SK-N-SH (cell line): ENCODE data around the gene MAN1B1.

Source experiments
- CHD2 ChIP-seq: fragments of 150-350 bp; IDR thresholded peaks from 2 replicates; pipeline ENCODE4 v1.6.1; 2018; ENCODE audit warnings: low read length; ENCODE audit not compliant: partially characterized antibody
- EP300 ChIP-seq, 2 experiments: IDR thresholded peaks; 2 replicates each; pipeline versions ENCODE4 v1.4.0 to v1.6.1; 2012; ENCODE audit warnings: borderline replicate concordance in 1 of 2, low read depth in 1 of 2, low read length in 1 of 2
- GATA2 ChIP-seq: sonication (generic); formaldehyde crosslinking; IDR thresholded peaks from 2 replicates; pipeline ENCODE4 v1.5.0; 2020; ENCODE audit warnings: mild to moderate bottlenecking, missing genetic modification reagents
- RAD21 ChIP-seq: IDR thresholded peaks from 2 replicates; pipeline ENCODE4 v1.6.1; 2012; ENCODE audit warnings: mild to moderate bottlenecking, low read length
- TAF1 ChIP-seq: IDR thresholded peaks from 2 replicates; pipeline ENCODE4 v1.6.1; 2012; ENCODE audit warnings: low read depth, mild to moderate bottlenecking, low read length, moderate library complexity, borderline replicate concordance
- YY1 ChIP-seq: IDR thresholded peaks from 2 replicates; pipeline ENCODE4 v1.4.0; 2012; ENCODE audit warnings: low read depth, mild to moderate bottlenecking
- TF ChIP-seq, protein P1 (sequence below): fragments of 200-600 bp; sonication (generic); IDR thresholded peaks from 2 replicates; pipeline ENCODE4 v1.6.1; 2017; ENCODE audit warnings: antibody characterized with exemption, mild to moderate bottlenecking, moderate library complexity
- TF ChIP-seq, protein P2 (sequence below): IDR thresholded peaks from 2 replicates; pipeline ENCODE4 v1.4.0; 2012; ENCODE audit warnings: low read depth

DNA sequence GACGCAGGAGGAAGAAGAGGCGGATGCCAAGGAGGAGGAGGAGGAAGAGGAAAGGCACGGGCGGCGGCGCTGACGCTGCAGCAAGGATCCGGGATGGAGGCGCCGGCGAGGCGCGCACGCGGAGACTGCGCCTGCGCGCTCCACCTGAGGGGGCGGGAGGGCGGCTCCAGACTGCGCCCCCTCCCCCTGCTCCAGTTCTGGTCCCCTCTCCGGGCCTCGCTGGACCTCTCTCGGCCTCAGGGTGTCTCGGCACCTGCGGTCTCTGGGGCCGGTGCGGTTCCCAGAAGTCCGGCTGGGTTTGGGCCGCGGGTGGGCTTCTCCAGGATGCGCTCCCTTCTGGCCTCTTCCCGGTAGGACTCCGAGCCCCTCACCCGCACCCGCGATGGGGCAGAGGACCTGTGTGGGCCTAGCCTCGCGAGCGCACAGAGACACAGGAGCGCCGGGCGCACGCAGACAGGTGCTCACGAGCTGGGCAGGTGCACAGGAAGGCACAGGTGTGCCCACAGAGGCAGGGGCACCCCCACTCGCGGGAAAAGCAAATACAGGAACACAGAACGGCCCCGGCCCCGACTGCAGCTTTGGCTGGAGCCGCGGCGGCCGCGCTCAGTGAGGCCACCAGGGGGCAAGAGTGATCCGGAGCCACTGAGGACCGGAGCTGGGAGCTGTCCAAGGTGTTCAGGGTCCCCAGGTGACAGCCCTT lies 40.5 kb upstream of the MAN1B1 start, which contains the start of gene NPDC1:
- TF ChIP-seq, protein P1, sequence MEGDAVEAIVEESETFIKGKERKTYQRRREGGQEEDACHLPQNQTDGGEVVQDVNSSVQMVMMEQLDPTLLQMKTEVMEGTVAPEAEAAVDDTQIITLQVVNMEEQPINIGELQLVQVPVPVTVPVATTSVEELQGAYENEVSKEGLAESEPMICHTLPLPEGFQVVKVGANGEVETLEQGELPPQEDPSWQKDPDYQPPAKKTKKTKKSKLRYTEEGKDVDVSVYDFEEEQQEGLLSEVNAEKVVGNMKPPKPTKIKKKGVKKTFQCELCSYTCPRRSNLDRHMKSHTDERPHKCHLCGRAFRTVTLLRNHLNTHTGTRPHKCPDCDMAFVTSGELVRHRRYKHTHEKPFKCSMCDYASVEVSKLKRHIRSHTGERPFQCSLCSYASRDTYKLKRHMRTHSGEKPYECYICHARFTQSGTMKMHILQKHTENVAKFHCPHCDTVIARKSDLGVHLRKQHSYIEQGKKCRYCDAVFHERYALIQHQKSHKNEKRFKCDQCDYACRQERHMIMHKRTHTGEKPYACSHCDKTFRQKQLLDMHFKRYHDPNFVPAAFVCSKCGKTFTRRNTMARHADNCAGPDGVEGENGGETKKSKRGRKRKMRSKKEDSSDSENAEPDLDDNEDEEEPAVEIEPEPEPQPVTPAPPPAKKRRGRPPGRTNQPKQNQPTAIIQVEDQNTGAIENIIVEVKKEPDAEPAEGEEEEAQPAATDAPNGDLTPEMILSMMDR, result peak; percentile 87
- TF ChIP-seq TAF1 (no peak), YY1 (no peak; the same call in 1 of the 2 replicates), CHD2 (peak; percentile 9), EP300 (IDR thresholded peaks at IDR 0.05; ENCODE audit: borderline replicate concordance in 1 of 2, low read depth in 1 of 2, low read length in 1 of 2) (no peak), RAD21 (peak; percentile 75), GATA2 (CRISPR knock-in tag) (no peak)
- TF ChIP-seq, protein P2, sequence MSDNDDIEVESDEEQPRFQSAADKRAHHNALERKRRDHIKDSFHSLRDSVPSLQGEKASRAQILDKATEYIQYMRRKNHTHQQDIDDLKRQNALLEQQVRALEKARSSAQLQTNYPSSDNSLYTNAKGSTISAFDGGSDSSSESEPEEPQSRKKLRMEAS, result peak; percentile 30; the same call in 1 of the 2 replicates
